ENCODE data around the gene CCNF. TPM values are rescaled to one million over a fixed set of nuclear protein-coding genes. Genes with fewer than 3 reads are reported as not detected.

Gene CCNF
- total and polyA plus RNA-seq, 9 donors: 0.87 to 2.5 (median 1.8) TPM

DNA sequence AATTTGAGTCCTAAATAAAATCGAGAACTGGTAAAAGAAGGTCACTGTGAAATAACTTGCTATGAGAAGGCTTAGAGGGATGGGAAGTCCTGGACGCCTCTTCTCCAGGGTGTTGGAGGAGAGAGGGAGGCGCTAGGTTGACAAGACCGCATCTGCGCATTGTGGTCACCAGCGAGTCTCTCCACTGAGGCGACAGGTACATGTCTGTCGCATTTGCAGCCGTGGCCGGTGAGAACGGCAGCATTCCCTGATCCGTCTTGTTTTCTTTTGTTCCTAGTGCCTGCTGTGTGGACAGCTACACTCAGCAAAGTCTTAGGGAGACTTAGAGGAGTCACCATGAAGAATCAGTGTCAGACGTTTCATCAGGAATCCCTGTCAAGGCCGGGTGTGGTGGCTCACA, 76.4 kb downstream of the CCNF start:
- Histone ChIP-seq H3K9me3 (no peaks in the 10 kb centered on the region), H3K27me3 (no peaks in the 10 kb centered on the region), H3K4me1 (ENCODE audit: insufficient read depth) (peaks cover 5% of the 10 kb centered on the region), H3K27ac (no peak overlapping the region), H3K36me3 (no peaks in the 10 kb centered on the region), H3K4me3 (no peak overlapping the region)
- no peak for DNase-seq
- WGBS, 3 donors: 90 to 92% (median 91%) methylated on average over 14 of the region's 14 CpGs
- intact Hi-C loops (cut with DNase I): loop anchor here in 2 of 4 donors (10.0 kb wide), 2 partner anchors 71 to 81 kb away; partner anchors contain the start of gene CCNF (in 1 of the 2)
- TF ChIP-seq, protein P1, sequence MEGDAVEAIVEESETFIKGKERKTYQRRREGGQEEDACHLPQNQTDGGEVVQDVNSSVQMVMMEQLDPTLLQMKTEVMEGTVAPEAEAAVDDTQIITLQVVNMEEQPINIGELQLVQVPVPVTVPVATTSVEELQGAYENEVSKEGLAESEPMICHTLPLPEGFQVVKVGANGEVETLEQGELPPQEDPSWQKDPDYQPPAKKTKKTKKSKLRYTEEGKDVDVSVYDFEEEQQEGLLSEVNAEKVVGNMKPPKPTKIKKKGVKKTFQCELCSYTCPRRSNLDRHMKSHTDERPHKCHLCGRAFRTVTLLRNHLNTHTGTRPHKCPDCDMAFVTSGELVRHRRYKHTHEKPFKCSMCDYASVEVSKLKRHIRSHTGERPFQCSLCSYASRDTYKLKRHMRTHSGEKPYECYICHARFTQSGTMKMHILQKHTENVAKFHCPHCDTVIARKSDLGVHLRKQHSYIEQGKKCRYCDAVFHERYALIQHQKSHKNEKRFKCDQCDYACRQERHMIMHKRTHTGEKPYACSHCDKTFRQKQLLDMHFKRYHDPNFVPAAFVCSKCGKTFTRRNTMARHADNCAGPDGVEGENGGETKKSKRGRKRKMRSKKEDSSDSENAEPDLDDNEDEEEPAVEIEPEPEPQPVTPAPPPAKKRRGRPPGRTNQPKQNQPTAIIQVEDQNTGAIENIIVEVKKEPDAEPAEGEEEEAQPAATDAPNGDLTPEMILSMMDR (IDR thresholded peaks at IDR 0.05): no peak
- TF ChIP-seq EP300 (IDR thresholded peaks at IDR 0.05) (no peak), POLR2A (IDR thresholded peaks at IDR 0.05) (no peak)

DNA sequence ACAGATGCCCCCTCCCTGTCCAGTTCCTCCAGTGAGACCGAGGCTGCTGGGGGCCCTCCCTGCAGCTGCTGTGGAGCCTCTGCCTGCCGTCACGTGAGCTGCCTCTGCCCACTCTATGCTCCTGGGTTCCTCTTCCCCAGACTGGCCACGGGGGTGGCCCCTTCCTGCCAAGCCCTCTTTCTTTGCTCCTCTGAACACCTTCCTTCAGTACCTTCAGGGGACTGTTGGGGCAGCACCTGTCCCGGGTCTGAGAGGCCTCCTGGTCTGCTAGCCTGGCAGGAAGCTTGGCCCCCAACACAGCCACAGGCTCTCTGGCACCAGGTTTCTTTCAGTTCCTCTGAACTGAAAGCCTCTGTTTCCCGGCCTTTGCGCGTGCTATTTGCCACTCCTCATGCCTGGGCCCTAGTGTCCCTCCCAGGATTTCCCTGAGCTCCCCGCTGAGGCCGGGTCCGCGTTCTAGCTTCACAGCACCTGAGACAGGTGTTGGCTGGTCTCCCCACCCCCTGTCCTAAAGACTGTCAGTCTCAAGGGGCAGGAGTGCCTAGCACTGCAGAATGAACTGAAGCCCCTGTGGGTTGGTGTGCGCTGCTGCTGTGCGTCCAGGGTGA, 77.9 kb downstream of the CCNF start:
- H3K36me3 ChIP-seq: no peaks in the 10 kb centered on the region
- no peak overlapping the region for H3K27ac ChIP-seq
- no peak overlapping the region for H3K4me3 ChIP-seq
- DNase-seq: no peak
- H3K9me3 ChIP-seq: no peaks in the 10 kb centered on the region
- TF ChIP-seq POLR2A (IDR thresholded peaks at IDR 0.05): no peak
- TF ChIP-seq, protein P1 (IDR thresholded peaks at IDR 0.05): no peak
- no peak for TF ChIP-seq EP300 (IDR thresholded peaks at IDR 0.05)
- no peaks in the 10 kb centered on the region for H3K4me1 ChIP-seq (ENCODE audit: insufficient read depth)
- WGBS, 3 donors: 85% methylated on average over 14 of the region's 14 CpGs
- H3K27me3 ChIP-seq: no peaks in the 10 kb centered on the region
- intact Hi-C loops (cut with DNase I): loop anchor here in 2 of 4 donors (10.0 kb wide), 2 partner anchors 72 to 82 kb away; partner anchors contain the start of gene CCNF (in 1 of the 2)

DNA sequence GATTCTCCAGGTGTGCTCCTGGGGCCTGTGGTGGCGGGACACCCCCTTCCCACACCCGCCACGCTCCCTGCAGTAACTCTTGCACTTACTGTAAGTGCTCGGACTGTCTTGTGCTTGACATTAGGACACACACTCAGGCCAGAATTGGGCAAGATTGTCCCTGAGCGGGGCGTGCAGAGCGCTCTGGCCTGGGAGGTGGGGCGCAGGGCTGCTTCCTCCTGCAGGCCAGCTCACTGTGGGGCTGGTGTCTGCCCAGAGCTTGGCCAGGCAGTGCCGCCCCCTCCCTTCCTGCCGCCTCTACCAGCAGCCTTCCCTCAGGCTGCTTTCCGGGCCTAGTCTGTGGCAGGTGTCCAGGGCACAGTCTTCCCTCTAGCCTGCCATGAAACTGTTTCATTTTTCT, 78.4 kb downstream of the CCNF start:
- H3K4me1 ChIP-seq (ENCODE audit: insufficient read depth): no peaks in the 10 kb centered on the region
- no peak for DNase-seq
- H3K9me3 ChIP-seq: no peaks in the 10 kb centered on the region
- WGBS, 3 donors: 84 to 95% (median 94%) methylated on average over 11 of the region's 11 CpGs
- H3K27ac ChIP-seq: no peak overlapping the region
- H3K27me3 ChIP-seq: no peaks in the 10 kb centered on the region
- TF ChIP-seq EP300 (IDR thresholded peaks at IDR 0.05) (no peak), POLR2A (IDR thresholded peaks at IDR 0.05) (no peak)
- TF ChIP-seq, protein P1 (IDR thresholded peaks at IDR 0.05): no peak
- no peak overlapping the region for H3K4me3 ChIP-seq
- H3K36me3 ChIP-seq: no peaks in the 10 kb centered on the region
- intact Hi-C loops (cut with DNase I): loop anchor here in 2 of 4 donors (10.0 kb wide), 2 partner anchors 73 to 83 kb away; partner anchors contain the start of gene CCNF (in 1 of the 2)

Small RNA genes within 50 kb of the gene (microRNA-seq; reads per million reads assigned to microRNA genes)
- gene MIR6767 (0 reads per million in 3 donors), gene MIR6768 (0 reads per million in 3 donors)

Small RNA genes within 50 kb of the gene (small RNA-seq; reads per million reads assigned to genes)
- not detected for gene MIR6768

Other genes with a start within 250 kb of the CCNF start
- gene CASKIN1, start 232.8 kb upstream of the CCNF start, total RNA-seq: 1 to 10 TPM in 1 of 7 donors, under 1 TPM in 6; 0.10 to 2.4 (median 0.60) TPM
- under 1 TPM in 1 of 2 donors, not detected in 1; 0.52 TPM for gene CASKIN1, start 232.8 kb upstream of the CCNF start, polyA plus RNA-seq
- gene MLST8, start 224.0 kb upstream of the CCNF start, total RNA-seq: 10 to 100 TPM; 24.5 to 56.2 (median 28.4) TPM
- 10 to 100 TPM in 1 of 2 donors, 1 to 10 TPM in 1; 7.4 to 42.9 TPM for gene MLST8, start 224.0 kb upstream of the CCNF start, polyA plus RNA-seq
- gene BRICD5, start 218.6 kb upstream of the CCNF start, total RNA-seq: 1 to 10 TPM; 3.2 to 8.3 (median 6.4) TPM
- 1 to 10 TPM in 1 of 2 donors, under 1 TPM in 1; 0.37 to 4.1 TPM for gene BRICD5, start 218.6 kb upstream of the CCNF start, polyA plus RNA-seq
- gene PGP, start 214.6 kb upstream of the CCNF start, total RNA-seq: 10 to 100 TPM in 1 of 7 donors, 1 to 10 TPM in 6; 5.0 to 12.3 (median 7.5) TPM
- gene PGP, start 214.6 kb upstream of the CCNF start, polyA plus RNA-seq: 1 to 10 TPM; 2.5 to 5.2 TPM
- 10 to 100 TPM; 18.3 to 26.2 (median 22.7) TPM for gene E4F1, start 205.9 kb upstream of the CCNF start, total RNA-seq
- gene E4F1, start 205.9 kb upstream of the CCNF start, polyA plus RNA-seq: 10 to 100 TPM in 1 of 2 donors, under 1 TPM in 1; 0.58 to 23.5 TPM
- gene DNASE1L2, start 193.0 kb upstream of the CCNF start, total RNA-seq: 1 to 10 TPM in 1 of 7 donors, under 1 TPM in 6; 0.37 to 1.1 (median 0.75) TPM
- gene DNASE1L2, start 193.0 kb upstream of the CCNF start, polyA plus RNA-seq: under 1 TPM in 1 of 2 donors, not detected in 1; 0.69 TPM
- 10 to 100 TPM; 39.0 to 66.3 (median 51.3) TPM for gene ECI1, start 177.9 kb upstream of the CCNF start, total RNA-seq
- gene ECI1, start 177.9 kb upstream of the CCNF start, polyA plus RNA-seq: 10 to 100 TPM in 1 of 2 donors, 1 to 10 TPM in 1; 3.1 to 48.1 TPM
- gene RNPS1, start 161.3 kb upstream of the CCNF start, total RNA-seq: 100 to 1,000 TPM in 6 of 7 donors, 10 to 100 TPM in 1; 78.0 to 172 (median 153) TPM
- gene RNPS1, start 161.3 kb upstream of the CCNF start, polyA plus RNA-seq: 100 to 1,000 TPM in 1 of 2 donors, 10 to 100 TPM in 1; 85.2 to 138 TPM
- gene ABCA3, start 88.7 kb upstream of the CCNF start, total RNA-seq: 10 to 100 TPM in 2 of 7 donors, 1 to 10 TPM in 5; 2.0 to 11.3 (median 6.9) TPM
- 1 to 10 TPM; 2.7 to 6.9 TPM for gene ABCA3, start 88.7 kb upstream of the CCNF start, polyA plus RNA-seq
- gene TEDC2, start 30.7 kb downstream of the CCNF start, total RNA-seq: 1 to 10 TPM in 3 of 7 donors, under 1 TPM in 2, not detected in 2; 0.38 to 2.0 (median 1.4) TPM
- gene TEDC2, start 30.7 kb downstream of the CCNF start, polyA plus RNA-seq: 1 to 10 TPM in 1 of 2 donors, not detected in 1; 1.2 TPM
- under 1 TPM in 3 of 7 donors, not detected in 4; 0.12 to 0.34 (median 0.26) TPM for gene NTN3, start 41.9 kb downstream of the CCNF start, total RNA-seq
- under 1 TPM in 1 of 2 donors, not detected in 1; 0.13 TPM for gene NTN3, start 41.9 kb downstream of the CCNF start, polyA plus RNA-seq
- gene TBC1D24, start 45.7 kb downstream of the CCNF start, total RNA-seq: 1 to 10 TPM; 2.5 to 8.1 (median 6.7) TPM
- 1 to 10 TPM; 1.9 to 2.3 TPM for gene TBC1D24, start 45.7 kb downstream of the CCNF start, polyA plus RNA-seq
- gene ATP6V0C, start 84.5 kb downstream of the CCNF start, total RNA-seq: 100 to 1,000 TPM in 5 of 7 donors, 10 to 100 TPM in 2; 34.8 to 143 (median 119) TPM
- 100 to 1,000 TPM in 1 of 2 donors, 10 to 100 TPM in 1; 82.6 to 119 TPM for gene ATP6V0C, start 84.5 kb downstream of the CCNF start, polyA plus RNA-seq
- gene AMDHD2, start 90.9 kb downstream of the CCNF start, total RNA-seq: 10 to 100 TPM; 14.5 to 28.7 (median 26.9) TPM
- 10 to 100 TPM in 1 of 2 donors, under 1 TPM in 1; 0.47 to 25.6 TPM for gene AMDHD2, start 90.9 kb downstream of the CCNF start, polyA plus RNA-seq
- 1 to 10 TPM in 1 of 7 donors, under 1 TPM in 3, not detected in 3; 0.36 to 1.0 (median 0.41) TPM for gene CEMP1, start 102.0 kb downstream of the CCNF start, total RNA-seq
- gene CEMP1, start 102.0 kb downstream of the CCNF start, polyA plus RNA-seq: under 1 TPM in 1 of 2 donors, not detected in 1; 0.33 TPM
- 10 to 100 TPM; 19.1 to 53.2 (median 37.4) TPM for gene PDPK1, start 108.6 kb downstream of the CCNF start, total RNA-seq
- gene PDPK1, start 108.6 kb downstream of the CCNF start, polyA plus RNA-seq: 10 to 100 TPM; 14.6 to 27.2 TPM

Data from ovary (tissue), 9 donors.